H1 (cell line): ENCODE results near the gene CD300A. TPM values are rescaled to one million over a fixed set of nuclear protein-coding genes. Genes with fewer than 3 reads are reported as not detected.

Experiments used
- CTCF ChIA-PET: fragments of 300-600 bp; sonication (Branson Sonifier 250); formaldehyde crosslinking; loops from one replicate; lab custom pipeline; 2021; ENCODE audit not compliant: partially characterized antibody; lab: Charles Lee
- POLR2A ChIA-PET: fragments of 300-600 bp; sonication (Branson Sonifier 250); formaldehyde crosslinking; loops from one replicate; lab custom pipeline; 2021; ENCODE audit warnings: inconsistent platforms; ENCODE audit not compliant: partially characterized antibody; lab: Charles Lee
- DNase-seq, 2 experiments: peaks; one replicate each; pipeline versions ENCODE4 v3.0.0 to v3.0.0-alpha.2; 2010 to 2022; ENCODE audit warnings: low spot score in 2 of 2, low read depth in 1 of 2, mixed read lengths in 1 of 2
- FAIRE-seq: peaks from 2 replicates; lab custom pipeline; 2011; peaks lifted over from hg19 to GRCh38; lab: Jason Lieb, UNC
- H2AFZ ChIP-seq: 2 replicates; pipeline ENCODE4 v1.8.1; 2012; ENCODE audit warnings: low read length, inconsistent platforms
- H2AK5ac ChIP-seq: 2 replicates; pipeline ENCODE4 v1.6.1; 2013; ENCODE audit warnings: low read depth, low read length
- H2BK120ac ChIP-seq: replicated peaks from 2 replicates; pipeline ENCODE3; 2013; ENCODE audit warnings: low read depth, low read length, inconsistent platforms
- H2BK12ac ChIP-seq: 2 replicates; pipeline ENCODE4 v1.6.1; 2013; ENCODE audit warnings: low read depth, low read length
- H2BK15ac ChIP-seq: 2 replicates; pipeline ENCODE4 v1.6.1; 2013; ENCODE audit warnings: low read length
- H2BK20ac ChIP-seq: 2 replicates; pipeline ENCODE4 v1.6.1; 2013; ENCODE audit warnings: low read length
- H2BK5ac ChIP-seq: 2 replicates; pipeline ENCODE4 v1.6.1; 2013; ENCODE audit warnings: low read depth, low read length
- H3K14ac ChIP-seq: 2 replicates; pipeline ENCODE4 v1.6.1; 2013; ENCODE audit warnings: inconsistent platforms; ENCODE audit not compliant: insufficient read length
- H3K18ac ChIP-seq: 2 replicates; pipeline ENCODE4 v1.6.1; 2013; ENCODE audit warnings: low read length; ENCODE audit errors: extremely low read depth
- H3K23ac ChIP-seq: 2 replicates; pipeline ENCODE4 v1.6.1; 2013; ENCODE audit warnings: inconsistent platforms; ENCODE audit not compliant: insufficient read length
- H3K23me2 ChIP-seq: 2 replicates; pipeline ENCODE4 v1.6.1; 2013; ENCODE audit warnings: low read depth, low read length
- H3K27ac ChIP-seq: 2 replicates; pipeline ENCODE4 v1.6.1; 2011; ENCODE audit warnings: low read depth, low read length, inconsistent platforms
- H3K27me3 ChIP-seq, 4 experiments: replicated peaks in 1 of 4; 1 replicate in 1 of 4; 2 replicates in 3 of 4; pipeline versions ENCODE4 v1.6.1 to v1.8.1; 2011 to 2013; ENCODE audit warnings: low read length in 3 of 4, mild to moderate bottlenecking in 3 of 4, inconsistent platforms in 2 of 4, mixed read lengths in 2 of 4, moderate library complexity in 1 of 4; ENCODE audit not compliant: control insufficient read depth in 3 of 4, insufficient read depth in 3 of 4; ENCODE audit errors: extremely low read depth in 1 of 4
- H3K36me3 ChIP-seq, 4 experiments: 2 replicates each; pipeline versions ENCODE4 v1.6.1 to v1.8.1; 2011 to 2013; ENCODE audit warnings: mild to moderate bottlenecking in 4 of 4, low read length in 3 of 4, moderate library complexity in 2 of 4, control low read depth in 1 of 4, inconsistent platforms in 1 of 4; ENCODE audit not compliant: insufficient read depth in 4 of 4, control insufficient read depth in 2 of 4
- H3K4ac ChIP-seq: replicated peaks from 2 replicates; pipeline ENCODE3; 2013; ENCODE audit warnings: low read length, low read depth, mixed read lengths, inconsistent platforms; ENCODE audit not compliant: insufficient read length
- H3K4me1 ChIP-seq, 4 experiments: replicated peaks in 1 of 4; 1 replicate in 1 of 4; 2 replicates in 3 of 4; pipeline versions ENCODE4 v1.6.1 to v1.8.1; 2011 to 2013; ENCODE audit warnings: low read length in 3 of 4, inconsistent platforms in 2 of 4, mixed read lengths in 1 of 4; ENCODE audit not compliant: insufficient read depth in 4 of 4, control insufficient read depth in 3 of 4
- H3K4me2 ChIP-seq, 2 experiments: 2 replicates each; pipeline versions ENCODE4 v1.6.1 to v1.8.1; 2011 to 2013; ENCODE audit warnings: low read depth in 2 of 2, low read length in 2 of 2, control low read depth in 1 of 2, inconsistent platforms in 1 of 2, mild to moderate bottlenecking in 1 of 2; ENCODE audit not compliant: insufficient read depth in 1 of 2
- H3K4me3 ChIP-seq, 4 experiments: fragments of 200-600, 300-600 bp in 1 of 4; sonication (generic), shearing (Covaris generic), sonication (Bioruptor Twin) in 1 of 4; 2 replicates each; pipeline versions ENCODE4 v1.5.1 to v1.8.1; 2011 to 2016; ENCODE audit warnings: low read length in 4 of 4, low read depth in 3 of 4, control low read depth in 2 of 4, inconsistent platforms in 2 of 4, mild to moderate bottlenecking in 2 of 4, mixed read lengths in 1 of 4, moderate library complexity in 1 of 4; ENCODE audit not compliant: insufficient read depth in 2 of 4; ENCODE audit errors: extremely low read depth in 1 of 4
- H3K56ac ChIP-seq: replicated peaks from 2 replicates; pipeline ENCODE3; 2013; ENCODE audit warnings: low read depth, mild to moderate bottlenecking, mixed read lengths, low read length, inconsistent platforms; ENCODE audit not compliant: insufficient read length
- H3K79me1 ChIP-seq: 2 replicates; pipeline ENCODE4 v1.6.1; 2013; ENCODE audit warnings: low read depth, low read length, control low read depth
- H3K79me2 ChIP-seq, 2 experiments: 2 replicates each; pipeline versions ENCODE4 v1.6.1 to v1.8.1; 2012 to 2013; ENCODE audit warnings: low read length in 2 of 2, mild to moderate bottlenecking in 2 of 2, inconsistent platforms in 1 of 2; ENCODE audit not compliant: insufficient read depth in 2 of 2, control insufficient read depth in 1 of 2
- H3K9ac ChIP-seq, 4 experiments: replicated peaks in 1 of 4; 1 replicate in 1 of 4; 2 replicates in 3 of 4; pipeline versions ENCODE4 v1.6.1 to v1.8.1; 2011 to 2013; ENCODE audit warnings: low read depth in 3 of 4, low read length in 3 of 4, control low read depth in 2 of 4, mild to moderate bottlenecking in 2 of 4, moderate library complexity in 2 of 4, inconsistent platforms in 1 of 4; ENCODE audit errors: extremely low read depth in 1 of 4
- H3K9me3 ChIP-seq, 2 experiments: 2 replicates each; pipeline versions ENCODE4 v1.6.1 to v1.8.1; 2012 to 2013; ENCODE audit warnings: mild to moderate bottlenecking in 2 of 2, moderate library complexity in 2 of 2, control low read depth in 1 of 2, inconsistent platforms in 1 of 2, low read depth in 1 of 2, low read length in 1 of 2, mixed read lengths in 1 of 2; ENCODE audit not compliant: insufficient read depth in 2 of 2
- H4K20me1 ChIP-seq, 2 experiments: replicated peaks in 1 of 2; 2 replicates each; pipeline versions ENCODE3 to v1.8.1; 2011 to 2013; ENCODE audit warnings: inconsistent platforms in 2 of 2, low read length in 2 of 2, mild to moderate bottlenecking in 1 of 2; ENCODE audit not compliant: insufficient read depth in 2 of 2, control insufficient read depth in 1 of 2
- H4K5ac ChIP-seq: 2 replicates; pipeline ENCODE4 v1.6.1; 2013; ENCODE audit warnings: low read length, low read depth, mixed read lengths, inconsistent platforms; ENCODE audit not compliant: insufficient read length
- H4K8ac ChIP-seq: 2 replicates; pipeline ENCODE4 v1.8.0; 2013; ENCODE audit warnings: mild to moderate bottlenecking, moderate library complexity, low read length, inconsistent platforms; ENCODE audit not compliant: insufficient read depth; ENCODE audit errors: extremely low read depth
- H4K91ac ChIP-seq: replicated peaks from 2 replicates; pipeline ENCODE3; 2013; ENCODE audit warnings: low read length, mixed read lengths, inconsistent platforms; ENCODE audit not compliant: insufficient read length
- EZH2 ChIP-seq: fragments of 200-600 bp; sonication (generic); IDR thresholded peaks from 2 replicates; pipeline ENCODE4 v1.7.1; 2012; ENCODE audit warnings: low read depth, mild to moderate bottlenecking, moderate library complexity, low read length, inconsistent platforms; ENCODE audit not compliant: severe bottlenecking
- POU5F1 ChIP-seq: IDR thresholded peaks from 2 replicates; pipeline ENCODE4 v1.6.1; 2011; ENCODE audit warnings: low read depth, mild to moderate bottlenecking, low read length, moderate library complexity
- SIRT6 ChIP-seq: IDR thresholded peaks from one replicate; pipeline ENCODE4 v1.7.1; 2012; ENCODE audit warnings: low read length, inconsistent platforms
- WGBS, 2 experiments: shearing (Covaris generic) in 1 of 2; methylation state at CpG; one replicate each; pipeline versions ENCODE4 v1.1.6 to v1.1.7; 2013 to 2015; ENCODE audit warnings: low lambda C conversion rate in 2 of 2, mixed read lengths in 2 of 2, inconsistent platforms in 1 of 2, low coverage in 1 of 2, missing lambda C conversion rate in 1 of 2; ENCODE audit not compliant: insufficient replicate concordance in 2 of 2, insufficient coverage in 1 of 2, insufficient read length in 1 of 2; ENCODE audit errors: extremely low coverage in 1 of 2, missing lambda C conversion rate in 1 of 2; 5-methylcytosine and 5-hydroxymethylcytosine counted together
- polyA plus RNA-seq, 7 experiments: library from polyadenylated mRNA; depleted of rRNA in 3 of 7; stranded (reverse) in 5 of 7; unstranded in 2 of 7; fragments of >200 nt in 5 of 7; fragments of 200-250 nt in 2 of 7; gene quantifications; 1 replicate in 5 of 7; 2 replicates in 1 of 7; 4 replicates in 1 of 7; pipeline versions ENCODE4 v1.2.1 to v1.2.3, GENCODE V29; 2011 to 2013; ENCODE audit warnings: missing spikeins in 2 of 7, mixed read lengths in 2 of 7
- total RNA-seq: library from RNA; stranded (reverse); fragmentation: NEBNext Ultra II Directional; extraction: Animal tissue kit (Norgen Biotek cat#: 25700); gene quantifications from 2 replicates; pipeline ENCODE4 v1.2.1, GENCODE V29; 2021

Gene CD300A
- total and polyA plus RNA-seq, 2 of the 8 experiments (the other 6 are each of a cell fraction or from before 2014, with no cell fraction given), result 0.52 to 1.3 TPM

GRCh38 chr17:74429604-74430384 lies 36.6 kb upstream of the CD300A start:
- Histone ChIP-seq H4K91ac (peak overlapping the region; percentile 92), H4K20me1 (peaks cover 0 to 2% of the 10 kb centered on the region in 2 experiments), H3K4me1 (peaks cover 10 to 42% (median 32%) of the 10 kb centered on the region in 4 experiments), H3K9me3 (no peaks in the 10 kb centered on the region), H3K36me3 (no peaks in the 10 kb centered on the region), H2BK15ac (peak overlapping the region; percentile 99), H3K4me2 (peak overlapping the region; percentile 96 to 100), H3K23me2 (peaks cover 24% of the 10 kb centered on the region), H3K18ac (peak overlapping the region; percentile 76), H3K27me3 (peaks cover 0 to 22% (median 13%) of the 10 kb centered on the region in 4 experiments; a peak in 5 of 7 replicates), H3K27ac (no peak overlapping the region), H2AFZ (peak overlapping the region; percentile 34; the same call in 1 of the 2 replicates), H3K14ac (no peak overlapping the region), H2BK120ac (peak overlapping the region; percentile 18), H3K23ac (no peak overlapping the region), H4K5ac (peak overlapping the region; percentile 81), H2BK5ac (peak overlapping the region; percentile 73; the same call in 1 of the 2 replicates), H3K79me2 (no peaks in the 10 kb centered on the region), H3K9ac (peak overlapping the region in 2 of 4 experiments; percentile 20 to 22; a peak in 2 of 7 replicates), H2BK12ac (peak overlapping the region; percentile 97), H2AK5ac (no peak overlapping the region), H2BK20ac (0 out of 2 replicates have a peak overlapping the region, but pooled peaks have one; percentile 16), H3K4ac (peak overlapping the region; percentile 46), H3K79me1 (0 out of 2 replicates have a peak, but pooled peaks cover 2% of the 10 kb centered on the region), H4K8ac (peak overlapping the region; percentile 92), H3K4me3 (peak overlapping the region; percentile 52 to 84 (median 79); a peak in 7 of 8 replicates), H3K56ac (no peak overlapping the region)
- no peak for FAIRE-seq
- DNase-seq, result no peak
- ChIA-PET POLR2A (interaction anchor here (0.7 to 2.7 kb wide), 11 partner anchors 9 to 68 kb away, joined by 3 to 8 read pairs (median 4); partner anchors contain the start of gene BTBD17), CTCF (interaction anchor here (0.5 to 1.4 kb wide), 12 partner anchors 12 to 861 kb away, joined by 3 to 9 read pairs (median 4); partner anchors contain the start of gene GPR142)
- 41% methylated on average over 19 of the region's 19 CpGs; no CpG with 5 or more reads in 1 of the 2 experiments for WGBS, 2 experiments
- TF ChIP-seq EZH2 (no peak), POU5F1 (no peak), SIRT6 (no peak)
